Medulla oblongata (tissue), 1 donor: Measurements from ENCODE around the gene LSM12.
A peak's percentile ranks its signal among the peaks of the same experiment; 100 is the strongest.
"Not testable (repeated sequence)": the region's sequence is repeated elsewhere in the genome, so short reads cannot be mapped to it uniquely, and the experiment has no call there.

Experiments
- DNase-seq: peaks from one replicate; pipeline ENCODE4 v3.0.0-alpha.2; 2015; ENCODE audit errors: extremely low spot score

The LSM12 gene

DNA sequence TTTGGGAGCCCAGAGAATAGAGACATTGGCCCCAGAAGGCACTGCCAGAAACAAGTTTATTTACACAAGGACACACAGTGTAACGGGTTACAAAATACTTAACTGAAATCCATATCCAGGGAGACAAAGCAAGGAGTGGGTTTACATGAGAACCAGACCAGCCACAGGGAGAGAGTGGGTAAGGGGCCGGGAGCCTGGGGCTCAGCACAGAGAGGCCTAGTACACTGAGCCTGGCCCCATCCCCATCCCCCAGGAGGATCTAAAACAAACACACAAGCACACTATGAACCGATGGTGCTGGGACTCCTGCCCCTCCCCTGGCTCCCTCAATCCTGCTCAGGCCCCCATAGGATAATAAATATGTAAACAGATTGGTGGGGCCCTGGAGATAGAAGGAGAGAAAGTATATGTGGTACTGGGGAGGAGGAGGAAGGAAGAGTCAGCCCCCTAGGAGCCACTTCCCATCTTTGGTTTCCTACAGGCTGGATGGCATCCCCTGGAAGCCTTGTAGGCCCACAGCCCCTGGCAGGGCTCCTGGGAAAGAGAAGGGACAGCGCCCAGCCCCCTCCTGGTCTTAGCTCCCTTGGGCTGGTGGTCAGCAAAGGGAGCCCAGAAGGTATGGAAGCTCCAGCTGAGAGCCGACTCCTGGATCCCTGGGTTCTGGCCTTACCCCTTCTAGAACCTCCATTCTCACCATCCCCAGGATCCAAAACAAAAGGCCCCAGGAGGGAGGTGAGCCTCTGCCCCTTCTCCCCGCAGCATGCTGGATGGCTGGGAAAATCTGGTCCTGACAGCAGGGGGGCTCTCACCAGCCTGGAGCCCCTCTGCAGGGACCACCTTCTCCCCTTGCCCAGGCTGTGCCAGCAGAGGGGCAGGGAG, 10.5 kb upstream of the LSM12 start:
- DNase-seq: no peak

- no peak for DNase-seq
These were observed 9.3 kb upstream of the LSM12 start for GRCh38 chr17:44075598-44076293.

GRCh38 chr17:44074911-44075285, 8.4 kb upstream of the LSM12 start:
- no peak for DNase-seq

- no peak for DNase-seq
These were observed 7.9 kb upstream of the LSM12 start for GRCh38 chr17:44074231-44074910.

DNA sequence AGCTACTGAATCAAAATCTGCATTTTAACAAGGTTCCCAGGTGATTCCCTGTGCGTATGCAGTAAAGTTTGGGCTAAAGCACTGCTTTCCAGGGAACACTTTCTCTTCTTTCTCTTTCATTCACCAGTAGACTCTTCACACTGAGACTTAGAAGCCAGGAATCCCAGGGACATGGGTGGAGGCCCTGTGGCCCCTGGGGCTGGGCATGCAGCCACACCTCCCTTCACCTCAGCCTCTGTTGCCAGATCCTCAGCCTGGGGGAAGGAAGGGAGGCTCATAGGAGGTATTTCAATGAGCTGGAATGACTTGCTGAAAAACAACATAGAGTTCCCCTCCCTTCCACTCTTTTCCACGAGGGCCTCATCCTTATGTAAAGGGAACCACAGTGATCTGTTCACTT, 5.3 kb upstream of the LSM12 start:
- no peak for DNase-seq

DNA sequence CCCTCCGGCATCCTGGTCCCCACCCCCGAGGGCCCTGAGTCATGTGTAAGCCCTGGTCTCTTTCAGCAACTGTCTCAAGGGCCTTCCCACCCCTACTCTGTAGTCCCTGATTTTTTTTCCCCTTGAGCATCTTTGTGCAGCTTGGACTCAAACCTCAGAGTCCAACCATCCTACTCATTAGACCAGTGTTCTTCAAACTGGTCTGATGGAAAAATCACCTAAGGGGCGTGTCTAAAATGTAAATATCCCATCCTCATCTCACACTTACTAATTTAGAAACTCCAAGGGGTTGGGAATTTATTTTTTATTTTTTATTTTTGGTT, 4.7 kb upstream of the LSM12 start:
- DNase-seq: no peak

- DNase-seq: peak; percentile 98
These were observed 4.2 kb upstream of the LSM12 start, which contains the start of gene G6PC3 for GRCh38 chr17:44070455-44071197. G6PC3 (plus strand) TSS chr17:44070735; CDS start chr17:44070966, 231 bp downstream.

GRCh38 chr17:44069974-44070454, 3.5 kb upstream of the LSM12 start:
- peak; percentile 39 for DNase-seq

DNA sequence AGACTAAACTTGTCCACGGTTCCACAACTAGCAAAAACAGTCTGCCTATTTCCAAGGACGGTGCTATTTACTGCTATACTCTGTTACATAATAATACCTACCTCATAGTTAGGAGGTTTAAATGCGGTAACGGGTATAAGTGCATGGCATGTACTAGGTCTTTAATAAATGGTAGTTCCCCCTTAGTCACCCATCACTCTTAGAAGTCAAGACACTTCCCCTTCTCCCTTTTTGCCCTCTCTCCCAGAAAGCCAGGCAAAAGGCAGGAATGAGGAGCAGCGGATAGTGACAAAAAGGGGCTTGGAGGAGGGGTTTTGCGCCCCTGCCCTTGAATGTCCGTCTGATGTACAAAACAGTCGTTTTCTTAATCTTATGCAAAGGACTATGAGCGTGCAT, 1.1 kb upstream of the LSM12 start:
- no peak for DNase-seq

- no peak for DNase-seq
These were observed 735 bp downstream of the LSM12 start for GRCh38 chr17:44065668-44066203.

DNA sequence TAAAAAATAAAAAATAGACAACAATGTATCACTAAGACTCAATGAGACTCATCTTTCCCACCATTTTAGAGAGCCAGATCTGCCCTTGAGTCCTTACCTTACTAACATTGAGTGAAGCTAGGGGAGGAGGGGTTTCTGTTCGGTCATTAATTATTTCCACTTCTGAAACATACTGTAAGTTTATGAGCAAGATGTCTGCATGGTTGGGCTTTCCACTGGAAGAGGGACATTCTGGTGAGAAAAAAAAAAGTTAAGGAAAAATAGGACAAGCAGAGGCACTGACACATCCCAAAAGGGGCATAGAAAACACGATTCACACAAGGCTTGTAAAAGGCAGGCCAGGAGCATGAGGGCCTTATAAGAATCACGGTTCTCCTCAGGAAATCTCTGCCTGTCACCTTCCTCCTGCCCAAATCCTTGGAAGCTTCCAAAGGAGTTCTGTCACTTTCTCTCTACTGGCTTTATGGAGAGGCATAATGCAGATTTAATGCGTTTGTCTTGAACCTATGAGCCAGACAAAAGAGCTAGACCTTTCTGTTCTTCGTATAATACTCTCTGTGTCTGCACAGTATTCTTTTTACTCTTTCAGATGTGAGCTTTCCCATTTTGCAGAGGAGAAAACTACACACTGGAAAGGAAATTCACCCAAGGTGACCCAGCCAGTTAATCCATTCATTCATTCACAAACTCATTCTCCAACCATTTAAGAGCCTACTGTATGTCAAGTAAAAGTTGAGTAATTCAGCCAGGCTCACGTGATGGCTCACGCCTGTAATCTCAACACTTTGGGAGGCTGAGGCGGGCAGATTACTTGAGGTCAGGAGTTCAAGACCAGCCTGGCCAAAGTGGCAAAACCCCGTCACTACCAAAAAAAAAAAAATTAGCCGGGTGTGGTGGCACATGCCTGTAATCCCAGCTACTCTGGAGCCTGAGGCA, 2.5 kb downstream of the LSM12 start:
- no peak for DNase-seq

GRCh38 chr17:44062871-44063270, 3.6 kb downstream of the LSM12 start:
- DNase-seq: no peak

DNA sequence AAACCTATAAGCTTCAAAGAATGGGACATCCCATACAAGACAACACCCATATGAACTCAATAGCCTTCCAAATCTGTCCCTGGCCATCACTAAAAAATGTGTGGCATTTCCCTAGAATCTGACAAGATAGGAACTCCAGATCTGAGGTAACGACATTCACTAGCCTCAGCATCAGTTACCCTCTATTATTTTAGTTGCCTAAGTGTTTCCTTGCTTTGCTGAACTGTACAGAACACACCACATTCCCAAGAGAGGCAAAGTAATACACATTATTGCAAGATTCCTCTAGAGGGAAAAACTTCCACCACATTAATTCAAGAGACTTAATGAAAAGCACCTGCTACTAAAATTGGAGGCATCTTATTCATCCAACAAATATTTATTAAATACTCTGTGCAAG, 5.0 kb downstream of the LSM12 start:
- DNase-seq: no peak

DNA sequence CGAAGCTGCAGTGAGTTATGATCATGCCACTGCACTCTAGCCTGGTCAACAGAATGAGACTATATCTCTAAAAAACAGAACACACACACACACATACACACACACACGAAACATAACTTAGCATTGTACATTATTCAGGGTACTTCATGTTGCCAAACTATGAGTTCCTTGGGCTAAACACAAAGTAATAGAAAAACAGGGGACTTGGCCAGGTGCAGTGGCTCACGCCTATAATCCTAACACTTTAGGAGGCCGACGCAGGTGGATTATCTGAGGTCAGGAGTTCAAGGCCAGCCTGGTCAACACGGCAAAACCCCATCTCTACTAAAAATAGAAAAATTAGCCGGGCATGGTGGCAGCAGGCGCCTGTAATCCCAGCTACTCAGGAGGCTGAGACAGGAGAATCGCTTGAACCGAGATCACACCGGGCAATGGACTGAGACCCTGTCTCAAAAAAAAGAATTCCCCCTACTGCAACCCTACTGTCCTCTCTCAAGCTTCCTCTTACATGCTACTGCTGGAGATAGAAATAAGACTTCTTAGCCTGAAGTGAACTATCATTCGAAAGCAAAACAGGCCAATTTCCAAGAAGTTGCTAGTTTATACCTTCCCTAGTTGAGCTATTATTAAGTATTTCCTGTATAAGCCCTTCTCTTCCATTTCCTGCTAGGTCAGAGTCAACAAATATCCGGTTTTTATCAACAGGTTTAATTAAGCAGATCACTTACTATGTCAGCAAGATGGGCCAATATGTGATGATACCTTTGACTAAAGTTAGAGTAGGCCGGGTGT, 7.2 kb downstream of the LSM12 start:
- DNase-seq: no peak

- DNase-seq: no peak
These were observed 13.2 kb downstream of the LSM12 start for GRCh38 chr17:44053125-44053872.

DNA sequence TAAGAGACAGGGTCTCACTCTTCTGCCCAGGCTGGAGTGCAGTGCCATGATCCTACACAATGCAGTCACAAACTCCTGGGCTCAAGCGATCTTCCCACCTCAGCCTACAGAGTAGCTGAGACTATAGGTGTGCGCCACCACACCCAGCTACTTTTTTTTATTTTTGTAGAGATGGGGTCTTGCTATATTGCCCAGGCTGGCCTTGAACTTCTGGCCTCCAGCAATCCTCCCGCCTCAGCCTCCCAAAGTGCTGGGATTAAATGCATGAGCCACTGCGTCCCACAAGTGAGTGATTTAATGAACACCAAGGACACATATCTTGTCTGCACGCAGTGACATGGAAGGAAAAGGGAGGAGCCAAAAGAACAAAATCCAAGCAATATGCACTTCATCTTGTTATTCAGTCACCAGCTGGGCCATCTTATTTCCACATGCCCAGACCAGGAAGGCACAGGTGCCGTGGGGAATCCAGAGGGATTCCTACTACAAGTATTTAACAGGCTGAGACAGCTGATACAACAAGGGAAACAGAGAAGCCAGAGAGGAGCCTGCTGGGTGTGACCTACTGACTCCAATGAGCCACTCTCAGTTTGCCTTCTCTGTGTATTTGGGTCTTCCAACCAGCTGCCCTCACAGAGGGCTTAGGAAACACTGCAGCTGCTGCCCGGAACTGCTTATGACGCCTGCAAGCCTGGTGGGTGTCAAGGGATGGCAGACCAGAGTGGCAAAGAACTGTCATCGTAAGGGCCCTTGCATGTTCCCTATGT, 17.0 kb downstream of the LSM12 start:
- no peak for DNase-seq

DNA sequence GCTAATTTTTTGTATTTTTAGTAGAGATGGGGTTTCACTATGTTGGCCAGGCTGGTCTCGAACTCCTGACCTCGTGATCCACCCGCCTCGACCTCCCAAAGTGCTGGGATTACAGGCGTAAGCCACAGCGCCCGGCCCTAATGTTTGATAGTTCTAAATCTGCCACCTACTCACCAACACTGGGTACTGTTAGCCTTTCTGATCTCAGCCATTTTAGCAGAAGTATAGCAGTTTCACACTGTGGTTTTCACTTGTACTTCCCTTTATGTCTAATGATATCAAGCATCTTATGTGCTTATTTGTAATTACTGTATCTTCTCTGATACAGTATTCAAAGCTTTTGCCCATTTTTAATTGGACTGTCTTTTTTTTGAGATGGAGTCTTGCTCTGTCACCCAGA, 19.6 kb downstream of the LSM12 start:
- not testable (repeated sequence) for DNase-seq

GRCh38 chr17:44045486-44045885, 21.0 kb downstream of the LSM12 start:
- no peak for DNase-seq
